ENCODE results near the gene GMNC.
"Not testable (repeated sequence)": the region's sequence is repeated elsewhere in the genome, so short reads cannot be mapped to it uniquely, and the experiment has no call there.

Gene GMNC, protein sequence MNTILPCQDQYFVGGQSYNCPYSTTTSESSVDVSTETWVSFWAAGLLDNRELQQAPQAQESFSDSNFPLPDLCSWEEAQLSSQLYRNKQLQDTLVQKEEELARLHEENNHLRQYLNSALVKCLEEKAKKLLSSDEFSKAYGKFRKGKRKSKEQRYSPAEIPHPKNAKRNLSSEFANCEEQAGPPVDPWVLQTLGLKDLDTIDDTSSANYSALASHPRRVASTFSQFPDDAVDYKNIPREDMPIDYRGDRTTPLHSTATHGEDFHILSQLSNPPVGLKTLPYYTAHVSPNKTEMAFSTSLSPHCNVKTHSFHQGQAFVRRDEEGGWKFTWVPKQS

DNA sequence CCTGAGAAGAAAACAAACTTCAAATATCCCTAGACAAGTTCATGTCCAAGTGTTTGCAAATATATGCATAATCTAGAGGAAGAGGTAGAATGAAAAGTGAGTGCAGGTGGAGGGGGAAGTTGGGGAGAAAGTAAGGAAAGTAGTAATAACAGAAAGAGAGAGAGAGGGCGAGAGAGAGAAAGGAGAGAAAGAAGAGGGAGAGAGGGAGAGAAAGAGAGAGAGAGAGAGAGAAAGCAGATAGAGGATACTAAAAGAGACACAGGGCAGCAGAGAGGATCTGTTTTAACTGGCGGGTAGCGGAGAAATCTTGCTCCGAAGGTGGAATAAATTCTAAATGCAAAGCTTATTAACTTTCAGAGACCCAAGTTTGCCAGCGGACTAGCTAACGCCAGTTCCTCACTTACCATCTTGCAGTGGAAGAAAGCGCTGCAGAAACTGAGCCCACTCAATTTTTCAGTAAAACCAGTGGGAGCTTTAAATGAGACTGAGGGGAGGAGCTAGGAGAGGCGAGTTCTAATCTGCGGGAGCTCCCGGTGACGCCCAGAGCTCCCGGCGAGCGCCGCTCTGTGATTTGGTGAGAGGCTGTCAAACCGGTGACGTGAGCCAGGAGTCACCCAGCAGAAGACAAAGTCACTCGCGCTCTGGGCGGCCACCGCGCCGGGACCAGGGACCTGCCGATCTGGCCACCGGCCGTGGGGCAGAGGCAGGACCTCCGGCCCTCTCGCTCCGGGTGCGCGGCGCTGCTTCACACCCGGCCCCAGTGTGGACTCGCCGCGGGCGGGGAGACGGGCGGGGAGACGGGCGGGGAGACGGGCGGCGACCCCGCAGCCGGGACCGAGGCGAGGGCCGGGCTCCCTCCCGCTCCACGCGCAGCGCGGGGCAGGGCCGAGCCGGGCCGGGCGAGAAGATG is at the start of gene GMNC:
Gene GMNC, minus strand, starts transcription at position 486 of the 910 bp plus-strand sequence. Its CDS starts 79 bp downstream, at position 407.
- DNase-seq (ENCODE audit: low spot score): no peak

DNA sequence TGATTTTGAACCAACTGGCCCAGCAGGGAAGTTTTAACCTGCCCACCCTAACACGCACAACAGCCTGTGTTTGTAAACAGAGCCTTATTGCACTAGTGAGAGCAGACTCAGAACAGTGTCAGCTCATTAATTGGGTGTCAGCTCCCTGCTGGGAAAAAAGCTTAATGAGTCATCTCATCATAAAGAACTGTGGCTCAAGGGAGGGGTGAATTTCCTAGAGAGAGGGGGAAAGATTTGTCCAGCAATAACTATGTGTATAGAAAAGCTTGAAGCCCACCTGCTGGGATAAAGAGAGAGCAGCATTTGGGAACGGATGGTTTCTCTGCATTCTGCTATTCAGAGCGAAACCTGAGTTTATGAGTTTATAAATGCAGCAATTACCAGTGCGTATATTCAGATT is 48.9 kb upstream of the GMNC start:
- DNase-seq (ENCODE audit: low spot score): no peak

DNA sequence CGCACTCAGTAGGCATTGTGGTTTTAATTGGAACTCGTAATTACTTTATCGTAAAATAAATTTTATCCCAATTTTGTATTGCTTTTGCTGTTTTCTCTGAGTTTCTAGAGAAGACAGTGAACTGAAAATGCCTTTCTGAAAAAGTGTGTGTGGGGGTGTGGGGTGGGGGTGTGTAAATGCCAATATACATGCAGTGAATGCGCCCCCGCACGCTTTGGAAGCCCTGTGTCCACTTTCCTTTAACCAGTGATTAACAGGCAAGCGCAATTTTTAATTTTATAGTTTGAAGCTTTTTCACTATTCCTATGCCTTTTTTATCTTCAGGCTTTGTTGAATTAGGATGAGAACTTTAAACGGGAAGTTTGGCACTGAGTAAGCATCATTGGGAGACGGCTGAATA is 47.4 kb upstream of the GMNC start:
- no peak for DNase-seq (ENCODE audit: low spot score)

DNA sequence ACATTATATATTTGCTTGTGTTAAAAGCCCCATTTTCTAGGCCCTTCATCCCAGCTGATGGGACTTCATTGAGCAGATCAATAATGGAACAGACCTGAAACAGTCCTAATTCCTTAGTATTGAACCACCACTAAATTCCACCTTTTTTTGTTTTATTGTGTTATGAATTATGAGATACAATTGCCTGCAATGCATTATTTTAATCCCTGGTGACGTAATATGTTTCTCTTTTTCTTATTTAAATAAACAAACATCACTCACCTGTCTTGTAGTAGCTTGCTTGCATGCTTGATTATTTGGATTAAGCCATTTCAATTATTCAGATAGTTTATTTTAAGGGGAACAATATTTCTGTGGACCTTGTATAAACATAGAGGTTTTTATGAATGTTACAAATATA is 40.7 kb upstream of the GMNC start:
- no peak for DNase-seq (ENCODE audit: low spot score)

DNA sequence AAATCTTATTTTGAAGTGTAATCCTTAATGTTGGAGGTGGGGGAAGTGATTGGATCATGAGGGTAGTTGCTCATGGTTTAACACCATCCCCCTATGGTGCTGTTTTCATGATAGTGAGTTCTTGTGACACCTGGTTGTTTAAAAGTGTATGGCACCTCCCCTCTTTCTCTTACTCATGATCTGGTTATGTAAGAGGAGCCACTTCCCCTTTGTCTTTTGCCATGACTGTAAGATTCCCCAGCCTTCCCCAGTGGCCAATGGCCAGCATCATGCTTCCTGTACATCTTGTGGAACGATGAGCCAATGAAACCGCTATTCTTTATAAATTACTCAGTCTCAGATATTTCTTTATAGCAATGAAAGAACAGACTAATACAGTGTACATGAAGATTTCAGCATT is 39.8 kb upstream of the GMNC start:
- DNase-seq (ENCODE audit: low spot score): no peak

DNA sequence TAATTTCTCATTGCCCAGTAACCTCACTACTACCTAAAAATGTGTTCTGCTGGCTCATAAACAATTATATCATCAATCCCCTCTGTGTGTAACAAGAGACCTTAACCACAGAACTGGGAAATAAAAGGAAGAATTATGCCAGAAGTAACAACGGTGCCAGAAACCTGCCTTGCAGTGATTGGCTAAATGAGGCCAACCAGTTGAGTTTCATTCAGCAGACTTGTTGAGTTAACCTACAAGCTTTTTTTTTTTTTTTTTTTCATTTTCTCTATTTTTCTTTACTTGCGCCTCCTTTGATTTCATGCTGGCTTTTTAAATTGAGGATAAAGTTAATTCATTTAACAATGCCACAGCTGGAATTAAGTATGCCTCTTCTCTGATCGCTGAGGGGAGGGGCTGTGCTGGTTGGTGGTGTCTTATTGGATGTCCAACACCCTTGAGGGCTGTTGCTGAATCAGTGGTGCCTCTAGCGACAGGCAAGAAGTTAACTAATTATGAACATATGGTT is 30.0 kb upstream of the GMNC start:
- no peak for DNase-seq (ENCODE audit: low spot score)

DNA sequence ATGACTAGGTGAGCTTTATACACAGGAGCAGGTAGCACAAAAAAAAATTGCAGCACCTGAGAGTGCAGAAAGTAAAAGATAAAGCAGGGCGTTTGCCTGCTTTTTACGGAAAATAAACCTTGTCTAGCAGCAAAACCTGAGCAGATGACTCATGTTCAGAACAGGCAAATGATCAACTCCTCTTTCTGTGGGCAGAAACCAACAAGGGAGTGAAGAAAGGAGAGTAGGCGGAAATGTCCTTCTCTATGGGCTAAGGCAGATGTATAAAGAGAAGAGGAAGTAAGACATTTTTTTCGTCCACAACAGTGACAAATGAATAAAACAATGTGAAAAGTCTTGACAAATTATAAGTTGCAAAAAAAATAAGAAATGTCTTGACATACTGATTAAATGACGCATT is 24.5 kb upstream of the GMNC start:
- no peak for DNase-seq (ENCODE audit: low spot score)

DNA sequence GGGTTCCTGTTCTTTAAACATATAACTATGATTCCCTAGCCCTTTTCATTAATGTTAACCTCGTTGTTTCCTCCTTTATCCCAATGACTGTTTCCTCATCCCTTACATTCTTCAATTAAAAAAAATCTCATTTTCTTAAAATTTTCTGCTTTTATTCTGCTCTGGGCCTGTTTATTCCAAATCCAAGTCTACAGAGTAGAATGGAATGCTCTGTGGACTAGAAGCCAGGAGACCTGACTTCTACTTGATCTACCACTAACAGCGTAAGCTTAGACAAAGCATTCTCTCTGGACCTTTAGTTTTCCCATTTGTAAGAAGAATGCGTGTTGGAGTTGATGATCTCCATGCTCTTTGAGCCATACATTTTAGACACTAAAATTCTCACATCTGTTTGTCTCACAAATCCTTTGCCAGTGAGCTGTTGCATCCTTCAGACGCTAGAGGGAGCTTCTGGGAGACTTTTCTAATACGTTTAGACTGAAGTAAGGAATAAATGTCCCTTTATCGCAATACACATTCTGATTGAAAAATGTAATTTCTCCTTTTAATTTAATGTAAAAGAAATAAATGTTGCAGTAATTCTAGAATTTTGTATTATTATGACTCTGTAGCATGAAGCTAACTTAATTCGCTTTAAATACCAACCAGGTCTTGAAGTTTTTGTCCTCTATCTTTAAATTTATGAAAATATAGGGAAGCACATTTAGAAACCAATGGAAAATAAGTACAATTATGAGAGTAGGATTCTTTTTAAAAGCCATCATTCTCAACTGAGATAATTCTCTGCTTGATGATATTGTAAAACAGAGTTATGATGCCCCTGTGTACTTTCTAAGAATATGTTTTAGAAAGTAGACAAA is 21.7 kb upstream of the GMNC start:
- peak; percentile 34 for DNase-seq (ENCODE audit: low spot score)

DNA sequence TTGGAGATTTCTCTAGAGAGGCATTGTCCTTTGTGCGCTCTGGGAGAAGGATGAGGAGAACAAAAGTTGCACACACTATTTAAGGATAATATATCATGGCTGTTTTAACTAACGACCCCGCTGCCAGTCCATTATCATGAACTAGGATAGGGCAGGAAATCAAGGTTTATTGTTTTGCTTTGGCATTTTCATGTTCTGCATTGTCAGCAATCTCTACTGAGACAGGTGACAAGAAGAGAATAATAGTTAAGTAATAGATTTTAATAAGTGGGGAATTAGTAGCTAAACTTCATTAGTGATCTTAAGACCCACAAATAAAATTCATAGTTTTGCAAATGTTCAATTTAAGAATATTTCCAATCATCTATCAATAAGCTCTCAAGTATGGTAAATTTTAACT is 20.6 kb upstream of the GMNC start:
- DNase-seq (ENCODE audit: low spot score): no peak

DNA sequence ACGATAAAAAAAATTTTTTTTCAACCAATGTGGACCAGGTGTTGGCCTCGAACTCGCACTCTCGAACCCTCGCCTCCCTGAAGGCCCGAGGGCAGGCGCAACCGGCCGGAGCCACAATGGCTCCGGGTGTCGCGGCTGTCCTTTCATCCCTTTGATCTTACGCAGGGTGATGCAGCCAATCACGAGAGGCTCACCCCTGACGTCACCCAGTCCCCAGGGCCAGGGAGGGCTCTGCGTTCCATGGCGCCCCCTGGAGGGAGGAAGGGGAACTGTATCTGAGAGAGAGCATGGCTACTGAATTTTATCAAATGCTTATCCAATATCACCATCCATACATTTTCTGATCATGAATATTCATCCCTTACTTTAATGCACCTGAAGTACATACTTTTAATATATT is 15.4 kb upstream of the GMNC start:
- peak; percentile 9 for DNase-seq (ENCODE audit: low spot score)

DNA sequence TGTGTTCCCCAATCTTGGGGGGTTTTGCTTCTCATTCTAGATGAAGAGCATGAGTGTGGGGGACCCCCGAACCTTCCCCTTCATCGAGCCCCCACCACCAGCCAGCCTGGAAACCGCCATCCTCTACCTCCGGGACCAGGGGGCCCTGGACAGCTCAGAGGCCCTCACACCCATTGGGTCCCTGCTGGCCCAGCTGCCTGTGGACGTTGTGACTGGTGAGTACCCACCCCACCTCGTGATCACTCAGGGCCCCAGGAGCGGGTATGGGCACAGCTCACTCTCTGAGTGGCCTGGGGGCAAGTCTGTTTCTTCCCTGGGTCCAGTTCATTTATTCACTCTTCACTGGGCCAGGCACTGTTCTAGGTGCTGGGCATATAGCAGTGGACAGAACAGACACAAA is 13.9 kb upstream of the GMNC start:
- DNase-seq (ENCODE audit: low spot score): not testable (repeated sequence)

DNA sequence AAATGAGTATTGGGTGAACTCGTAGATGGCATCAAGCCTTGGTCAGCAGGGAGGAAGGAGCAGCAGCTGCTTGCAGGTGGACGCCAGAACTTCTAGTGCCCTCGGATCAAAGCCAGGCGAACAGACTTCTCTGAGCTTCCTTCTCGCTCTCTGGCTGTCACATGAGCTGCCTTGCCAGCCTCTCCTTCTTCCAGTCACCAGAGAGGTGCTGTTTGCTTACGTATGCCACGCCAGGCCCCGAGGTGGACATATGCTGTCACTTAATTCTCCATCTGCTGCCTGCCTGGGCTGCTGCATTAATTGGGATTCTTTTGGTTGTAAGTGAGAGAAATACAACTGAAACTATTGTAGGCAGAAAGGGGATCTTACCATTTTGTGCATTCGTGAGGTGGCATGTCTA is 12.6 kb upstream of the GMNC start:
- DNase-seq (ENCODE audit: low spot score): not testable (repeated sequence)

DNA sequence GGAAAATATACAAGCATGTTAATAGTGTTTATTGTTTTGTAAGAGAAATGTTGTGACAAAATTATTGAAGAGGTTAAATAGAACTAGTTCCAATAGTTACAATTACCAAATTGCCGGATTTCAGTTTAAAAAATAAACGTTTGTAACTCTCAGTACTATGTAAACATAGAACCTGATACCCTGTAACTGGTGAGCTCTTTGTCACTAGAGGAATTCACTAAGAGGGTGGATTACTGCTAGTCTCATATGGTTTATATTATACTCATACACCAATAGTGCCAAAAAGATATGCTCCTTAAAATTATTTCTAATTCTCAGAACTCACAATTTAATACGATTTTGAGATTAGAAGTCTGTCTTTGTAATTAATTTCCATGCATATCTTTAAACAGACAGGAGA is 7.6 kb upstream of the GMNC start:
- no peak for DNase-seq (ENCODE audit: low spot score)

DNA sequence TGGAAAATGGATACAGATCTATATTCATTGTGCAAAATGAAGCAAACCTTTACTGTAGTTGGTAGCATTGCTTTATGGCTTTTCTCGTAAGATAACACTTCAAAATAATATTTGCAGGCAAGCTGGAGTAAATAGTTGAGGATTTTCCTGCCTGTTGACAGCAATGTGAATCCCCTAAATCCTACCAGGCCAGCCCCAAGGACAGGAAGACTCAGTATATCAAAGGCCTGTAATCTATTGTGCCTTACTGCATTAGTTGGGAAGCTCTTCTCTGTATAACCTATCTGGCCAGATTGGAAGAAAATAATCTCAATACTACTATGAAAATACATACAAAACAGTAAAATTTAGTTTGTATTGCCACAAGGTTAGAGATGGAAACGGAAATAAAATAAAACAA is 4.6 kb upstream of the GMNC start:
- DNase-seq (ENCODE audit: low spot score): no peak

DNA sequence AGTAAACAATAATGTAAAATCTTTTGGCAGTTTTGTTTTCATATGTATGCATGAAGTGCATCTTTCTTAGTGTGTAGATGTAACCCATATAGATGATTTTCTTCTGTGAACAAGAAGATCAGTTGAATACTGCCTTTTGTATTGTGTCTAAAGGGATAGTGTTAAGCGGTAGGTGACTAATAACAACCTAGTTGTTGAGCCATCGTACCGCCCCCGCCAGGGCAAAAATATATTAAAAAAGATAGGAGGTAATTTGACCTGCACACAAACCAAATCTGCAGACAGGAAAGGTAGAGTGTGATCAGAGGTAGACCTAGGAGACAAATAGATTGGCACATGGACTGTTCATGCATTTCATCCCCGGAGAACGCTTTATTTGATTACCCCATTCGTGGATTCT is 3.3 kb upstream of the GMNC start:
- DNase-seq (ENCODE audit: low spot score): no peak

DNA sequence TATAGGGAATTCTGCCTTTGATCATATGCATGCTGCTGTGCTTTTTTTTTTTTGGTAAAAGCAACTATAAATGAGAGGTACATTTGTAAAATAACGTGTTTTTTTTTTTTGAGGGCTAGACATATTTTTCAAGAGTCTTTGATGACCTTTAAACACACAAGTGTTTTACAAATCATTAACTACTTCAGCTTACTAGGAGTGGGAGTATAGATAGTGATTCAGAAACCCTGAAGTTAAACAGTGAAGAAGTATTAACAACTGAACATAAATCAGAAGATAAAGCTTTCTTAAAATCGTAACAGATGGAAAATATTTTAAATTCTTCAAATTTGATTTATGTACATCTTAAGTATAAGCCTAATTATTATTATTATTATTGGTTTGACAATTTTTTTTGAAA is 2.9 kb upstream of the GMNC start:
- no peak for DNase-seq (ENCODE audit: low spot score)

DNA sequence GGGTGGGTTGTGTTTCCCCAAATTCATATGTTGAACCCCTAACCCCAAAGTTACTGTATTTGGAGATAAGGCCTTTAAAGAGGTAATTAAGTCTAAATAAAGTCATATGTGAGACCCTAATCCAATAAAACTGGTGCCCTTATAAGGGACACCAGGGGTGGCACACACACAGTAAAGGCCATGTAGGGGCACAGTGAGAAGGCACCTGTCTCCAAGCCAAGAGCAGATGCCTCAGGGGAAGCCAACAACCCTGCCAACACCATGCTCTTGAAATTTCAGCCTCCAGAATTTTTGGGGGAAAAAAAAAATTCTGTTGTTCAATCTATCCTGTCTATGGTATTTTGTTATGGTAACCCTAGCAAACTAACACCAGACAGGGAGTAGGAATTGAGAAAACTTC is 1.5 kb upstream of the GMNC start:
- DNase-seq (ENCODE audit: low spot score): no peak

DNA sequence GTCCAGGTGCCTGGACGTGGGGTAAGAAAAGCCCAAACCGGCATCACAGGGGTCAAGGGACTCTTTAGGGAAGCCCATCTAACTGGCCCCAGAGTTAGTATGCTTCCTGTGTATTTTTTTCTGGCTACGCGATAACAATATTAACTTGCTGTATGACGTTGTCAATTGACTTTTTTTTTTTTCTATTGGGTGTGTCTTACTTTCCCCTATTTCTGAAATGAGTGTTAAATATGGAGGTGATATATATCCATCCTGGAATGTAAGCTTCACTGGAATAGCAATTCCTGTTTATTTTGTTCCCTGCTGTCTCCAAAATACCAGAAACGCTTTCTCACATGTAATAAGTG is 598 bp upstream of the GMNC start:
- no peak for DNase-seq (ENCODE audit: low spot score)

DNA sequence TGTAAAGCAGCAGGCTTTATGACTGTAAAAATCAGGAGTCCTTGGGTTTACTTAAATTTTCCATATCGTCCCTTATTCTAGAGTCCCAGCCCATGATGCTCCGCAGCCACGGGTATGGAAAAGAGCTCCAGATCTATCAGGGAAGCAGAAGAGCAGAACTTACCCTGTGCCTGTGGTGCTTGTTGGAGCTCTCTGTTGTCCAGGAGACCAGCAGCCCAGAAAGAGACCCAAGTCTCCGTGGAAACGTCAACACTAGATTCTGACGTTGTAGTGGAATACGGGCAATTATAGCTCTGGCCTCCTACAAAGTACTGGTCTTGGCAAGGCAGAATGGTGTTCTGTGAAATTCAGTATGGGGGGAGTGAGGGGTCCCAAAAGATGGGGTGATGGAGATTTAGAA is 2.0 kb downstream of the GMNC start:
- no peak for DNase-seq (ENCODE audit: low spot score)

DNA sequence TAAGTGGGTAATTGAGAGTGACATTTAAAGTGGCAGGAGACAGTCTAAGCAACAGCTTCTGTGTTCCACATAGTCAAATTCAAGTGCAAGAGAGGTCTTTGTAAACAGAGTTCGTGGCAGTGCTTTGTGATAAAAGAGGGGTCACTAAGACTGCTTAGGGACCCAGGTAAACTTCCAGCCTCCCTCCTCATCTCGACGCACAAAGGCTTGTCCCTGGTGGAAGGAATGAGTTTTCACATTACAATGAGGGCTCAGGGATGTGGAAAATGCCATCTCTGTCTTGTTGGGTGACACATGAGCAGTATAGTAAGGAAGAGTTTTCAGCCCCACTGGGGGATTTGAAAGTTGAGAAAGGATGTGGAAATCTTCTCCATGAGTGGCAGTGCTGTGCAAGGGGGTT is 7.3 kb downstream of the GMNC start:
- no peak for DNase-seq (ENCODE audit: low spot score)

DNA sequence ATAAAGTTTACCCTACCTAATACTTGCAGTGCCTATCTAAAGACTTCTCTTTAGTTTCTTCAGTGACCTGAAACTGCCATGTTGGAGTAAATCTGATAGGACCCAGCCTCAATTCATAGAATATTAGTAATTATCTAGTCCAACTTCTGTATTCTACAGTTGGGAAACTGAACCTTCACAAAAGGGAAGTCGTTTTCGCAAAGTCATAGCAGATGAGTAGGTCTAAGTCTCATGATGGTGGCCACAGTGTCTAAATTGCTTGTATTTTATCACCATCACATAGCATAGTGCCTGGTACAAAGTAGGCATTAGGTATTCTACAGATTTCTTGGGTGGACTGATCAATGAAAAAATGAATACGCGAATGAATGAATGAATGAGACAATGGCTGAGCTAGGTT is 8.4 kb downstream of the GMNC start:
- no peak for DNase-seq (ENCODE audit: low spot score)

DNA sequence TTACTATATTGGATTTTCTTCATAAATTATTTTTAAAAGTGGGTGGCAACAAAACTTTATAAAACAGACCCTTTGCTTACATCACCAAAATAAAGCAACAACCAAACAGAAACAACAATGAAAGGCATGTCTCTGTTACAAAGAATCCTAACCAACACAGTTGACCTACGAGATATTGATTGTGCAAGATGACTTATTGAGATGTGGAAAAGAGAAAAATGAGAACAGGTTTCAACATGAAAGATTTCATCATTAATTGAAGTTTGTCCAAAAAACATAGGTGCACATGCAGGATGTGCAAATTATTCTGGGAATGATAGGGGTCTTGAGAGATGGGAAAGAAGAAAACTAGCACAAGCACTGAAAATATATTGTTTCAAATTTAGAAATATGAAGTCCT is 9.0 kb downstream of the GMNC start:
- DNase-seq (ENCODE audit: low spot score): no peak
